Epithelial cell of proximal tubule (primary cell): ENCODE results near the gene APOA5. TPM values are rescaled to one million over a fixed set of nuclear protein-coding genes. Genes with fewer than 3 reads are reported as not detected.

Source experiments
- DNase-seq: peaks from one replicate; pipeline ENCODE4 v3.0.0-alpha.2; 2011; ENCODE audit warnings: low read depth
- H3K4me3 ChIP-seq: 2 replicates; pipeline ENCODE4 v1.5.1; 2011; ENCODE audit warnings: low read depth, mild to moderate bottlenecking, low read length
- CTCF ChIP-seq: conservative IDR thresholded peaks from 2 replicates; pipeline ENCODE4 v1.5.1; 2012; ENCODE audit warnings: low read depth, mild to moderate bottlenecking, low read length
- total RNA-seq: library from RNA; depleted of rRNA; stranded (reverse); fragments of >200 nt; gene quantifications from 2 replicates; pipeline ENCODE4 v1.2.3, GENCODE V29; 2015

The APOA5 gene
- total RNA-seq, 1 donor from 2014 or later = not detected

- TF ChIP-seq CTCF = no peak
- no peak overlapping the region for H3K4me3 ChIP-seq
- no peak for DNase-seq
These were observed 5.4 kb downstream of the APOA5 start for GRCh38 chr11:116786326-116786725.

GRCh38 chr11:116782728-116783127 lies 9.0 kb downstream of the APOA5 start:
- DNase-seq = no peak
- no peak for TF ChIP-seq CTCF
- H3K4me3 ChIP-seq = no peak overlapping the region

- DNase-seq = no peak
- no peak for TF ChIP-seq CTCF
- no peak overlapping the region for H3K4me3 ChIP-seq
These were observed 13.1 kb downstream of the APOA5 start for GRCh38 chr11:116778556-116778955.

GRCh38 chr11:116777056-116777455 lies 14.6 kb downstream of the APOA5 start:
- H3K4me3 ChIP-seq = no peak overlapping the region
- TF ChIP-seq CTCF = no peak
- no peak for DNase-seq

GRCh38 chr11:116776522-116776984 lies 15.1 kb downstream of the APOA5 start:
- TF ChIP-seq CTCF = no peak
- no peak for DNase-seq
- H3K4me3 ChIP-seq = no peak overlapping the region

- H3K4me3 ChIP-seq = no peak overlapping the region
- no peak for TF ChIP-seq CTCF
- no peak for DNase-seq
These were observed 15.7 kb downstream of the APOA5 start for GRCh38 chr11:116775975-116776374.

- no peak overlapping the region for H3K4me3 ChIP-seq
- no peak for DNase-seq
- TF ChIP-seq CTCF = no peak
These were observed 17.0 kb downstream of the APOA5 start for GRCh38 chr11:116774661-116775060.
